Measurements from ENCODE around the gene CD247.

Gene CD247

DNA sequence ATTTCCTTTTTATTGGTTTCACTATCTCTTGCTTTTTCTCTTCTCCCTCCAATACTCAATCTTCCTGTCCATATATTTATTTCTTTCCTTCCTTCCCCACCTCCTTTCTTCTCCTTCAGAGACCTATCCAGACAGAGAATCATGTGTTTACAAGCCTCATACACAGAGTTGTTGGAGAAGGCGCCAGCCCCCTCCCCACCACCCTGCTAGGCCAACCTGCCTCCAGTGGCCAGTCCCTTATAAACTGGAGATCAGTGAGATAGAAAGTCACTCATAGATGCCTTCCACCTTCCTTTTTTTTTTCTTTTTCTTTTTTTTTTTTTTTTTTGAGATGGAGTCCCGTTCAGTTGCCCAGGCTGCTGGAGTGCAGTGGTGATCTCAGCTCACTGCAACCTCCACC is 53.3 kb downstream of the CD247 start:
- H3K4me2 ChIP-seq (ENCODE audit: low read depth, low read length, poor library complexity, severe bottlenecking): no peak overlapping the region
- peaks cover 18% of the 10 kb centered on the region for H4K20me1 ChIP-seq (ENCODE audit: insufficient read depth, low read length, poor library complexity, severe bottlenecking)
- no peaks in the 10 kb centered on the region for H3K4me1 ChIP-seq (ENCODE audit: insufficient read depth, low read length, poor library complexity, severe bottlenecking)
- no peak overlapping the region for H3K4me3 ChIP-seq (ENCODE audit: low read length, poor library complexity, severe bottlenecking)
- peaks cover 76% of the 10 kb centered on the region; the same call in 1 of the 2 replicates for H3K79me2 ChIP-seq (ENCODE audit: insufficient read depth, low read length)
- no peak overlapping the region for H2AFZ ChIP-seq (ENCODE audit: low read length)
- no peaks in the 10 kb centered on the region for H3K9me2 ChIP-seq (replicated peaks; ENCODE audit: low read depth, low read length)
- no peaks in the 10 kb centered on the region for H3K9me3 ChIP-seq (ENCODE audit: insufficient read depth, low read depth, low read length)
- TF ChIP-seq EZH2phosphoT487 (IDR thresholded peaks at IDR 0.05; ENCODE audit: borderline replicate concordance): no peak
- TF ChIP-seq, protein P1, sequence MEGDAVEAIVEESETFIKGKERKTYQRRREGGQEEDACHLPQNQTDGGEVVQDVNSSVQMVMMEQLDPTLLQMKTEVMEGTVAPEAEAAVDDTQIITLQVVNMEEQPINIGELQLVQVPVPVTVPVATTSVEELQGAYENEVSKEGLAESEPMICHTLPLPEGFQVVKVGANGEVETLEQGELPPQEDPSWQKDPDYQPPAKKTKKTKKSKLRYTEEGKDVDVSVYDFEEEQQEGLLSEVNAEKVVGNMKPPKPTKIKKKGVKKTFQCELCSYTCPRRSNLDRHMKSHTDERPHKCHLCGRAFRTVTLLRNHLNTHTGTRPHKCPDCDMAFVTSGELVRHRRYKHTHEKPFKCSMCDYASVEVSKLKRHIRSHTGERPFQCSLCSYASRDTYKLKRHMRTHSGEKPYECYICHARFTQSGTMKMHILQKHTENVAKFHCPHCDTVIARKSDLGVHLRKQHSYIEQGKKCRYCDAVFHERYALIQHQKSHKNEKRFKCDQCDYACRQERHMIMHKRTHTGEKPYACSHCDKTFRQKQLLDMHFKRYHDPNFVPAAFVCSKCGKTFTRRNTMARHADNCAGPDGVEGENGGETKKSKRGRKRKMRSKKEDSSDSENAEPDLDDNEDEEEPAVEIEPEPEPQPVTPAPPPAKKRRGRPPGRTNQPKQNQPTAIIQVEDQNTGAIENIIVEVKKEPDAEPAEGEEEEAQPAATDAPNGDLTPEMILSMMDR (conservative IDR thresholded peaks at IDR 0.05; ENCODE audit: low read length): no peak
- H3K36me3 ChIP-seq (ENCODE audit: insufficient read depth, low read length): peaks cover 33% of the 10 kb centered on the region; the same call in 1 of the 2 replicates
- no peaks in the 10 kb centered on the region for H3K27me3 ChIP-seq (ENCODE audit: insufficient read depth, low read length, poor library complexity, severe bottlenecking)
- H3K9ac ChIP-seq (ENCODE audit: low read depth, low read length, poor library complexity, severe bottlenecking): no peak overlapping the region
- no peaks in the 10 kb centered on the region for H3F3A ChIP-seq (ENCODE audit: low read depth)

DNA sequence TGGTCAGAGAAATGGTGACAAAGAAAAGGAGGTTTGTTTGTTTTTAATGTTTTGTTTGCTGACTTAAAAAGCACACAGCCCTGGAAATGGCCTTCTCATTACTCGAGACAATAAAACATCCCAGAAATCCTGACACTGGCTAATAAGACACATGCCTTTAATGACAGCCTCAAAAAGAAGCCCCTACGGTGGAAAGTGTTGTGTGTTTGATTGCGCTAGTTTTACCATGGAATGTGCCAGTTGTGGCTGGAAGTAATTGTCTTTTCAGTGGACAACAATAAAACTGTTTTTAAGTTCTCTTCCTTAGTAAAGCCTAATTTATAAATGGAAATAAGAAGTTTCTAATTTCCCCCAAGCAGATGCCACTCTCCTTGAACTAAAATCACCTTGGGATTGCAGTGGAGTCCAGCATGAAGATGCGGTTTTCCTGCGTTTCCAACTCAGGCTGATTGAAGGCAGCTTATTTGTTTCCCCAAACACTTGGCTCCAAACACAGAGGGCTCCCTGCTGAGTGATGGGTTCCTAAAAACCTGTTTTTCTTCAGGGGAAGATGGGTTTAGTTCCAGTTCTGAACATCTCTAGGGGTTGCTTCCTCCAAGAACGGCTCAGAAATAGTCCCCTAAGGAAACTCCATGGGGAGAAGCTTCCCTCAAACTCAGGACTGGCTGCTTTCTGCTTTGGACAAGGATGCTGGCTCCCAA is 54.3 kb downstream of the CD247 start:
- Histone ChIP-seq H3K9me3 (ENCODE audit: insufficient read depth, low read depth, low read length) (no peaks in the 10 kb centered on the region), H3K9ac (ENCODE audit: low read depth, low read length, poor library complexity, severe bottlenecking) (no peak overlapping the region), H3K9me2 (replicated peaks; ENCODE audit: low read depth, low read length) (no peaks in the 10 kb centered on the region), H2AFZ (ENCODE audit: low read length) (no peak overlapping the region), H3K79me2 (ENCODE audit: insufficient read depth, low read length) (peaks cover 66% of the 10 kb centered on the region; the same call in 1 of the 2 replicates), H3K36me3 (ENCODE audit: insufficient read depth, low read length) (peaks cover 36% of the 10 kb centered on the region; the same call in 1 of the 2 replicates), H4K20me1 (ENCODE audit: insufficient read depth, low read length, poor library complexity, severe bottlenecking) (peaks cover 18% of the 10 kb centered on the region), H3K4me1 (ENCODE audit: insufficient read depth, low read length, poor library complexity, severe bottlenecking) (no peaks in the 10 kb centered on the region), H3F3A (ENCODE audit: low read depth) (no peaks in the 10 kb centered on the region), H3K4me3 (ENCODE audit: low read length, poor library complexity, severe bottlenecking) (no peak overlapping the region), H3K4me2 (ENCODE audit: low read depth, low read length, poor library complexity, severe bottlenecking) (no peak overlapping the region), H3K27me3 (ENCODE audit: insufficient read depth, low read length, poor library complexity, severe bottlenecking) (no peaks in the 10 kb centered on the region)
- TF ChIP-seq EZH2phosphoT487 (IDR thresholded peaks at IDR 0.05; ENCODE audit: borderline replicate concordance): no peak
- TF ChIP-seq, protein P1 (conservative IDR thresholded peaks at IDR 0.05; ENCODE audit: low read length): no peak

DNA sequence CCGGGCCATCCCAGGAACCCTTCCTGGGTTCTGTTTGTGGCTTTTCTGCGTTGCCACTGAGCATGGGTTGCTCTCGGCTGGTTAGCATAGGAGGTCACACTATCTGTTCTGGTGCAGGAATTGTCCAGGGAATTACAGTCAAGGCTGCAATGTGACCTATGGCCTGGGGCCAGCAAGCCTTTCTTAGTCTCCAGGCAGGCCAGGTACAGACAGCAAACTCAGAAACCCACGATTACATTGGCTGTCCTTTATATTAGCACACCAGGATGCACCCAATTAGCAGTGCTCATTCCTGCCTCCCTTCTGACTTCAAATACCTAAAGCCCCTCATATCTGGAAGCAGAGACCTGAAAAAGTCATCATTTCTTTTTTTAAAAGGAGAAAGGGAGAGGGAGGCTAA is 55.2 kb downstream of the CD247 start:
- no peak overlapping the region for H2AFZ ChIP-seq (ENCODE audit: low read length)
- peaks cover 12% of the 10 kb centered on the region for H4K20me1 ChIP-seq (ENCODE audit: insufficient read depth, low read length, poor library complexity, severe bottlenecking)
- H3K4me1 ChIP-seq (ENCODE audit: insufficient read depth, low read length, poor library complexity, severe bottlenecking): no peaks in the 10 kb centered on the region
- H3K4me3 ChIP-seq (ENCODE audit: low read length, poor library complexity, severe bottlenecking): no peak overlapping the region
- no peaks in the 10 kb centered on the region for H3F3A ChIP-seq (ENCODE audit: low read depth)
- H3K9me2 ChIP-seq (replicated peaks; ENCODE audit: low read depth, low read length): no peaks in the 10 kb centered on the region
- no peaks in the 10 kb centered on the region for H3K27me3 ChIP-seq (ENCODE audit: insufficient read depth, low read length, poor library complexity, severe bottlenecking)
- H3K36me3 ChIP-seq (ENCODE audit: insufficient read depth, low read length): peaks cover 36% of the 10 kb centered on the region; the same call in 1 of the 2 replicates
- H3K9me3 ChIP-seq (ENCODE audit: insufficient read depth, low read depth, low read length): no peaks in the 10 kb centered on the region
- no peak overlapping the region for H3K9ac ChIP-seq (ENCODE audit: low read depth, low read length, poor library complexity, severe bottlenecking)
- H3K79me2 ChIP-seq (ENCODE audit: insufficient read depth, low read length): peaks cover 60% of the 10 kb centered on the region; the same call in 1 of the 2 replicates
- no peak for TF ChIP-seq EZH2phosphoT487 (IDR thresholded peaks at IDR 0.05; ENCODE audit: borderline replicate concordance)
- TF ChIP-seq, protein P1 (conservative IDR thresholded peaks at IDR 0.05; ENCODE audit: low read length): no peak
- no peak overlapping the region for H3K4me2 ChIP-seq (ENCODE audit: low read depth, low read length, poor library complexity, severe bottlenecking)
